HepG2 (cell line): Measurements from ENCODE around the gene COLQ. TPM values are rescaled to one million over a fixed set of nuclear protein-coding genes. Genes with fewer than 3 reads are reported as not detected.

Experiments used
- FOXJ3 ChIP-seq: sonication (generic); formaldehyde crosslinking; IDR thresholded peaks from 2 replicates; pipeline ENCODE4 v1.4.0; 2020; ENCODE audit warnings: missing genetic modification reagents, mild to moderate bottlenecking, borderline replicate concordance
- GATA4 ChIP-seq: sonication (generic); IDR thresholded peaks from 2 replicates; pipeline ENCODE4 v1.6.1; 2016; ENCODE audit warnings: antibody characterized with exemption, low read depth, borderline replicate concordance
- HNF4G ChIP-seq, 2 experiments: sonication (generic) in 1 of 2; formaldehyde crosslinking in 1 of 2; IDR thresholded peaks; 2 replicates each; pipeline versions ENCODE4 v1.4.0 to v1.6.1; 2011 to 2020; ENCODE audit warnings: borderline replicate concordance in 2 of 2, low read depth in 2 of 2, mild to moderate bottlenecking in 2 of 2, low read length in 1 of 2, missing genetic modification reagents in 1 of 2, moderate library complexity in 1 of 2
- HNRNPH1 ChIP-seq: fragments of 200-400 bp; formaldehyde crosslinking; optimal IDR thresholded peaks from 2 replicates; pipeline ENCODE3; 2017; ENCODE audit warnings: mild to moderate bottlenecking, low read depth, low read length
- HOXA5 ChIP-seq: sonication (generic); formaldehyde crosslinking; IDR thresholded peaks from 2 replicates; pipeline ENCODE4 v1.4.0; 2020; ENCODE audit warnings: missing genetic modification reagents
- KLF13 ChIP-seq: sonication (generic); formaldehyde crosslinking; IDR thresholded peaks from 2 replicates; pipeline ENCODE4 v1.4.0; 2020; ENCODE audit warnings: mild to moderate bottlenecking, missing genetic modification reagents
- MBD4 ChIP-seq: IDR thresholded peaks from 2 replicates; pipeline ENCODE4 v1.6.1; 2012; ENCODE audit warnings: low read length, inconsistent platforms, borderline replicate concordance
- NCOA5 ChIP-seq: sonication (generic); formaldehyde crosslinking; IDR thresholded peaks from 2 replicates; pipeline ENCODE4 v1.4.0; 2020; ENCODE audit warnings: missing genetic modification reagents
- RARA ChIP-seq: IDR thresholded peaks from 2 replicates; pipeline ENCODE4 v1.6.1; 2016; ENCODE audit warnings: missing genetic modification reagents, missing compliant biosample characterization
- TRIM24 ChIP-seq: sonication (generic); formaldehyde crosslinking; IDR thresholded peaks from 2 replicates; pipeline ENCODE4 v1.8.0; 2022; ENCODE audit warnings: mild to moderate bottlenecking, missing genetic modification reagents
- YEATS2 ChIP-seq: sonication (generic); formaldehyde crosslinking; IDR thresholded peaks from 2 replicates; pipeline ENCODE4 v1.4.0; 2020; ENCODE audit warnings: missing genetic modification reagents, borderline replicate concordance
- YEATS4 ChIP-seq: sonication (generic); formaldehyde crosslinking; IDR thresholded peaks from 2 replicates; pipeline ENCODE4 v1.4.0; 2020; ENCODE audit warnings: missing genetic modification reagents, borderline replicate concordance
- ZBTB3 ChIP-seq: sonication (generic); formaldehyde crosslinking; IDR thresholded peaks from 2 replicates; pipeline ENCODE4 v1.4.0; 2020; ENCODE audit warnings: low read depth, mild to moderate bottlenecking, moderate library complexity, missing genetic modification reagents, borderline replicate concordance
- ZMYM2 ChIP-seq: sonication (generic); formaldehyde crosslinking; IDR thresholded peaks from 2 replicates; pipeline ENCODE4 v1.8.0; 2022; ENCODE audit warnings: mild to moderate bottlenecking, missing genetic modification reagents
- ZNF205 ChIP-seq: IDR thresholded peaks from 2 replicates; pipeline ENCODE4 v1.6.1; 2018; ENCODE audit warnings: missing biosample characterization, missing genetic modification reagents
- ZNF343 ChIP-seq: sonication (generic); formaldehyde crosslinking; IDR thresholded peaks from 2 replicates; pipeline ENCODE4 v1.4.0; 2020; ENCODE audit warnings: mild to moderate bottlenecking, missing genetic modification reagents
- ZNF850 ChIP-seq: sonication (generic); formaldehyde crosslinking; conservative IDR thresholded peaks from 2 replicates; pipeline ENCODE4 v1.9.0; 2021; ENCODE audit warnings: mild to moderate bottlenecking, missing genetic modification reagents
- ZNF883 ChIP-seq: sonication (generic); formaldehyde crosslinking; IDR thresholded peaks from 2 replicates; pipeline ENCODE4 v1.5.1; 2020; ENCODE audit warnings: mild to moderate bottlenecking, missing genetic modification reagents; ENCODE audit errors: not compliant biosample characterization
- polyA plus RNA-seq, 8 experiments: library from polyadenylated mRNA; depleted of rRNA in 3 of 8; stranded (reverse) in 7 of 8; unstranded in 1 of 8; fragments of >200 nt; fragmentation: Illumina TruSeq in 4 of 8; extraction: Trizol in 4 of 8; gene quantifications; 2 replicates each; pipeline versions ENCODE4 v1.2.1 to v1.2.3, GENCODE V29; 2011 to 2016; ENCODE audit warnings: low read depth in 4 of 8, missing spikeins in 1 of 8, mixed read lengths in 1 of 8; ENCODE audit not compliant: insufficient read depth in 1 of 8
- total RNA-seq, 5 experiments: library from RNA; depleted of rRNA; stranded (reverse); fragments of >200 nt; fragmentation: Illumina TruSeq; extraction: Trizol; gene quantifications; 2 replicates each; pipeline ENCODE4 v1.2.3, GENCODE V29; 2016; ENCODE audit warnings: low read depth in 1 of 5
- TF ChIP-seq, protein P1 (sequence below): IDR thresholded peaks from 2 replicates; pipeline ENCODE4 v1.6.1; 2012; ENCODE audit warnings: low read depth, low read length, improper control_type of control experiment
- TF ChIP-seq, protein P2 (sequence below): sonication (generic); formaldehyde crosslinking; IDR thresholded peaks from 2 replicates; pipeline ENCODE4 v1.4.0; 2020; ENCODE audit warnings: missing genetic modification reagents, borderline replicate concordance
- TF ChIP-seq, protein P3 (sequence below): sonication (generic); formaldehyde crosslinking; IDR thresholded peaks from 2 replicates; pipeline ENCODE4 v1.9.0; 2021; ENCODE audit warnings: missing genetic modification reagents, borderline replicate concordance

COLQ gene
- total and polyA plus RNA-seq, 2 of the 13 experiments (the other 11 are each of a cell fraction or from before 2014, with no cell fraction given) = 0.31 to 0.46 TPM

GRCh38 chr3:15553749-15554148 lies 32.2 kb upstream of the COLQ start (continued):
- TF ChIP-seq HOXA5 (CRISPR knock-in tag) = no peak
- no peak for TF ChIP-seq KLF13
- TF ChIP-seq ZMYM2 (CRISPR knock-in tag) = no peak
- no peak for TF ChIP-seq ZNF850 (CRISPR knock-in tag)
- TF ChIP-seq ZNF883 (CRISPR knock-in tag) = no peak
- no peak for TF ChIP-seq MBD4
- no peak for TF ChIP-seq HNF4G (IDR thresholded peaks at IDR 0.05; ENCODE audit: borderline replicate concordance, low read depth, low read length)
- TF ChIP-seq HNF4G (CRISPR knock-in tag; IDR thresholded peaks at IDR 0.05; ENCODE audit: borderline replicate concordance, low read depth) = no peak
- TF ChIP-seq ZBTB3 (CRISPR knock-in tag) = no peak
- TF ChIP-seq TRIM24 (CRISPR knock-in tag) = no peak
- TF ChIP-seq GATA4 = no peak
- no peak for TF ChIP-seq YEATS2 (CRISPR knock-in tag)
- TF ChIP-seq, protein P1, sequence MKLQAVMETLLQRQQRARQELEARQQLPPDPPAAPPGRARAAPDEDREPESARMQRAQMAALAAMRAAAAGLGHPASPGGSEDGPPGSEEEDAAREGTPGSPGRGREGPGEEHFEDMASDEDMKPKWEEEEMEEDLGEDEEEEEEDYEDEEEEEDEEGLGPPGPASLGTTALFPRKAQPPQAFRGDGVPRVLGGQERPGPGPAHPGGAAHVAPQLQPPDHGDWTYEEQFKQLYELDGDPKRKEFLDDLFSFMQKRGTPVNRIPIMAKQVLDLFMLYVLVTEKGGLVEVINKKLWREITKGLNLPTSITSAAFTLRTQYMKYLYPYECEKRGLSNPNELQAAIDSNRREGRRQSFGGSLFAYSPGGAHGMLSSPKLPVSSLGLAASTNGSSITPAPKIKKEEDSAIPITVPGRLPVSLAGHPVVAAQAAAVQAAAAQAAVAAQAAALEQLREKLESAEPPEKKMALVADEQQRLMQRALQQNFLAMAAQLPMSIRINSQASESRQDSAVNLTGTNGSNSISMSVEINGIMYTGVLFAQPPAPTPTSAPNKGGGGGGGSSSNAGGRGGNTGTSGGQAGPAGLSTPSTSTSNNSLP = no peak; the same call in 1 of the 2 replicates
- no peak for TF ChIP-seq ZNF343
- TF ChIP-seq NCOA5 = no peak
- TF ChIP-seq, protein P2, sequence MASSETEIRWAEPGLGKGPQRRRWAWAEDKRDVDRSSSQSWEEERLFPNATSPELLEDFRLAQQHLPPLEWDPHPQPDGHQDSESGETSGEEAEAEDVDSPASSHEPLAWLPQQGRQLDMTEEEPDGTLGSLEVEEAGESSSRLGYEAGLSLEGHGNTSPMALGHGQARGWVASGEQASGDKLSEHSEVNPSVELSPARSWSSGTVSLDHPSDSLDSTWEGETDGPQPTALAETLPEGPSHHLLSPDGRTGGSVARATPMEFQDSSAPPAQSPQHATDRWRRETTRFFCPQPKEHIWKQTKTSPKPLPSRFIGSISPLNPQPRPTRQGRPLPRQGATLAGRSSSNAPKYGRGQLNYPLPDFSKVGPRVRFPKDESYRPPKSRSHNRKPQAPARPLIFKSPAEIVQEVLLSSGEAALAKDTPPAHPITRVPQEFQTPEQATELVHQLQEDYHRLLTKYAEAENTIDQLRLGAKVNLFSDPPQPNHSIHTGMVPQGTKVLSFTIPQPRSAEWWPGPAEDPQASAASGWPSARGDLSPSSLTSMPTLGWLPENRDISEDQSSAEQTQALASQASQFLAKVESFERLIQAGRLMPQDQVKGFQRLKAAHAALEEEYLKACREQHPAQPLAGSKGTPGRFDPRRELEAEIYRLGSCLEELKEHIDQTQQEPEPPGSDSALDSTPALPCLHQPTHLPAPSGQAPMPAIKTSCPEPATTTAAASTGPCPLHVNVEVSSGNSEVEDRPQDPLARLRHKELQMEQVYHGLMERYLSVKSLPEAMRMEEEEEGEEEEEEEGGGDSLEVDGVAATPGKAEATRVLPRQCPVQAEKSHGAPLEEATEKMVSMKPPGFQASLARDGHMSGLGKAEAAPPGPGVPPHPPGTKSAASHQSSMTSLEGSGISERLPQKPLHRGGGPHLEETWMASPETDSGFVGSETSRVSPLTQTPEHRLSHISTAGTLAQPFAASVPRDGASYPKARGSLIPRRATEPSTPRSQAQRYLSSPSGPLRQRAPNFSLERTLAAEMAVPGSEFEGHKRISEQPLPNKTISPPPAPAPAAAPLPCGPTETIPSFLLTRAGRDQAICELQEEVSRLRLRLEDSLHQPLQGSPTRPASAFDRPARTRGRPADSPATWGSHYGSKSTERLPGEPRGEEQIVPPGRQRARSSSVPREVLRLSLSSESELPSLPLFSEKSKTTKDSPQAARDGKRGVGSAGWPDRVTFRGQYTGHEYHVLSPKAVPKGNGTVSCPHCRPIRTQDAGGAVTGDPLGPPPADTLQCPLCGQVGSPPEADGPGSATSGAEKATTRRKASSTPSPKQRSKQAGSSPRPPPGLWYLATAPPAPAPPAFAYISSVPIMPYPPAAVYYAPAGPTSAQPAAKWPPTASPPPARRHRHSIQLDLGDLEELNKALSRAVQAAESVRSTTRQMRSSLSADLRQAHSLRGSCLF = no peak
- no peak for TF ChIP-seq HNRNPH1
- TF ChIP-seq, protein P3, sequence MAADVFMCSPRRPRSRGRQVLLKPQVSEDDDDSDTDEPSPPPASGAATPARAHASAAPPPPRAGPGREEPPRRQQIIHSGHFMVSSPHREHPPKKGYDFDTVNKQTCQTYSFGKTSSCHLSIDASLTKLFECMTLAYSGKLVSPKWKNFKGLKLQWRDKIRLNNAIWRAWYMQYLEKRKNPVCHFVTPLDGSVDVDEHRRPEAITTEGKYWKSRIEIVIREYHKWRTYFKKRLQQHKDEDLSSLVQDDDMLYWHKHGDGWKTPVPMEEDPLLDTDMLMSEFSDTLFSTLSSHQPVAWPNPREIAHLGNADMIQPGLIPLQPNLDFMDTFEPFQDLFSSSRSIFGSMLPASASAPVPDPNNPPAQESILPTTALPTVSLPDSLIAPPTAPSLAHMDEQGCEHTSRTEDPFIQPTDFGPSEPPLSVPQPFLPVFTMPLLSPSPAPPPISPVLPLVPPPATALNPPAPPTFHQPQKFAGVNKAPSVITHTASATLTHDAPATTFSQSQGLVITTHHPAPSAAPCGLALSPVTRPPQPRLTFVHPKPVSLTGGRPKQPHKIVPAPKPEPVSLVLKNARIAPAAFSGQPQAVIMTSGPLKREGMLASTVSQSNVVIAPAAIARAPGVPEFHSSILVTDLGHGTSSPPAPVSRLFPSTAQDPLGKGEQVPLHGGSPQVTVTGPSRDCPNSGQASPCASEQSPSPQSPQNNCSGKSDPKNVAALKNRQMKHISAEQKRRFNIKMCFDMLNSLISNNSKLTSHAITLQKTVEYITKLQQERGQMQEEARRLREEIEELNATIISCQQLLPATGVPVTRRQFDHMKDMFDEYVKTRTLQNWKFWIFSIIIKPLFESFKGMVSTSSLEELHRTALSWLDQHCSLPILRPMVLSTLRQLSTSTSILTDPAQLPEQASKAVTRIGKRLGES (CRISPR knock-in tag) = no peak
- peak; percentile 19 for TF ChIP-seq RARA (CRISPR knock-in tag)
- TF ChIP-seq YEATS4 (CRISPR knock-in tag) = no peak
- peak; percentile 20; the same call in 1 of the 2 replicates for TF ChIP-seq FOXJ3
- TF ChIP-seq ZNF205 (CRISPR knock-in tag) = no peak
